BLaER1 treated with 17β-estradiol and CSF1 and Interleukin-3, amounts not matched to agents 10 nM and 100 nM (cell line): Measurements from ENCODE around the gene TOP2B.

Experiments
- H3K27ac ChIP-seq, 11 experiments: shearing (Covaris generic); formaldehyde crosslinking; 2 replicates each; pipeline ENCODE4 v1.8.1; 2022
- H3K27me3 ChIP-seq, 11 experiments: shearing (Covaris generic); formaldehyde crosslinking; 2 replicates each; pipeline ENCODE4 v1.8.1; 2022
- H3K36me3 ChIP-seq, 11 experiments: shearing (Covaris generic); formaldehyde crosslinking; 2 replicates each; pipeline ENCODE4 v1.8.1; 2022
- H3K4me1 ChIP-seq, 10 experiments: shearing (Covaris generic); formaldehyde crosslinking; 2 replicates each; pipeline ENCODE4 v1.8.1; 2022
- H3K4me2 ChIP-seq, 11 experiments: shearing (Covaris generic); formaldehyde crosslinking; 2 replicates each; pipeline ENCODE4 v1.8.1; 2022
- H3K4me3 ChIP-seq, 10 experiments: shearing (Covaris generic); formaldehyde crosslinking; 2 replicates each; pipeline ENCODE4 v1.8.1; 2022
- H3K9ac ChIP-seq, 11 experiments: shearing (Covaris generic); formaldehyde crosslinking; 2 replicates each; pipeline ENCODE4 v1.8.1; 2022
- H3K9me3 ChIP-seq, 11 experiments: shearing (Covaris generic); formaldehyde crosslinking; replicated peaks in 1 of 11; 2 replicates each; pipeline ENCODE4 v1.8.1; 2022
- H4K20me1 ChIP-seq, 11 experiments: shearing (Covaris generic); formaldehyde crosslinking; 2 replicates each; pipeline ENCODE4 v1.8.1; 2022
- Cebpa-rat ChIP-seq, 11 experiments: shearing (Covaris generic); IDR thresholded peaks; 2 replicates each; pipeline ENCODE4 v1.8.1; 2022

The TOP2B gene

GRCh38 chr3:25597535-25598101, 67.1 kb downstream of the TOP2B start:
- no peak for TF ChIP-seq Cebpa-rat (IDR thresholded peaks at IDR 0.05)
- peaks cover 0 to 7% (median 5%) of the 10 kb centered on the region in 10 experiments; a peak in 9 of 20 replicates for H3K4me1 ChIP-seq
- H3K4me2 ChIP-seq, result no peak overlapping the region
- H3K36me3 ChIP-seq, result peaks cover 62 to 77% (median 70%) of the 10 kb centered on the region in 11 experiments
- H3K9me3 ChIP-seq, result no peaks in the 10 kb centered on the region
- no peak overlapping the region for H3K27ac ChIP-seq
- peaks cover 0 to 90% (median 9%) of the 10 kb centered on the region in 11 experiments; a peak in 11 of 22 replicates for H4K20me1 ChIP-seq
- no peak overlapping the region for H3K4me3 ChIP-seq
- H3K27me3 ChIP-seq, result no peaks in the 10 kb centered on the region
- no peak overlapping the region for H3K9ac ChIP-seq

GRCh38 chr3:25594007-25594502, 70.7 kb downstream of the TOP2B start:
- Histone ChIP-seq H3K4me2 (no peak overlapping the region), H3K36me3 (peaks cover 29 to 41% (median 34%) of the 10 kb centered on the region in 11 experiments; a peak in 21 of 22 replicates), H3K9me3 (no peaks in the 10 kb centered on the region), H3K27ac (no peak overlapping the region), H3K9ac (no peak overlapping the region), H4K20me1 (peaks cover 0 to 56% (median 0%) of the 10 kb centered on the region in 11 experiments; a peak in 7 of 22 replicates), H3K4me3 (no peak overlapping the region), H3K4me1 (peaks cover 4 to 28% (median 17%) of the 10 kb centered on the region in 10 experiments; a peak in 18 of 20 replicates), H3K27me3 (no peaks in the 10 kb centered on the region)
- no peak for TF ChIP-seq Cebpa-rat (IDR thresholded peaks at IDR 0.05)

GRCh38 chr3:25593001-25593400, 71.7 kb downstream of the TOP2B start:
- peak overlapping the region in 6 of 11 experiments; percentile 19 to 70 (median 52); a peak in 9 of 22 replicates for H3K27ac ChIP-seq
- peaks cover 12 to 36% (median 25%) of the 10 kb centered on the region in 10 experiments; a peak in 19 of 20 replicates for H3K4me1 ChIP-seq
- no peak overlapping the region for H3K4me3 ChIP-seq
- H3K4me2 ChIP-seq, result no peak overlapping the region
- H3K9ac ChIP-seq, result peak overlapping the region in 2 of 11 experiments; percentile 9 to 48; a peak in 2 of 22 replicates
- H3K27me3 ChIP-seq, result no peaks in the 10 kb centered on the region
- peaks cover 20 to 31% (median 25%) of the 10 kb centered on the region in 11 experiments; a peak in 21 of 22 replicates for H3K36me3 ChIP-seq
- peaks cover 0 to 2% (median 0%) of the 10 kb centered on the region in 11 experiments; a peak in 2 of 22 replicates for H3K9me3 ChIP-seq
- TF ChIP-seq Cebpa-rat (IDR thresholded peaks at IDR 0.05), result no peak
- peaks cover 0 to 45% (median 0%) of the 10 kb centered on the region in 11 experiments; a peak in 4 of 22 replicates for H4K20me1 ChIP-seq

GRCh38 chr3:25592510-25592968, 72.2 kb downstream of the TOP2B start:
- Histone ChIP-seq H3K9ac (peak overlapping the region in 2 of 11 experiments; percentile 9 to 48; a peak in 2 of 22 replicates), H3K4me2 (no peak overlapping the region), H3K27me3 (no peaks in the 10 kb centered on the region), H3K4me3 (no peak overlapping the region), H4K20me1 (peaks cover 0 to 40% (median 0%) of the 10 kb centered on the region in 11 experiments; a peak in 4 of 22 replicates), H3K9me3 (peaks cover 0 to 5% (median 0%) of the 10 kb centered on the region in 11 experiments; a peak in 2 of 22 replicates), H3K36me3 (peaks cover 15 to 26% (median 20%) of the 10 kb centered on the region in 11 experiments; a peak in 20 of 22 replicates), H3K27ac (peak overlapping the region in 6 of 11 experiments; percentile 19 to 70 (median 52); a peak in 11 of 22 replicates), H3K4me1 (peaks cover 12 to 36% (median 25%) of the 10 kb centered on the region in 10 experiments; a peak in 19 of 20 replicates)
- TF ChIP-seq Cebpa-rat (IDR thresholded peaks at IDR 0.05), result no peak

- H3K27me3 ChIP-seq, result no peaks in the 10 kb centered on the region
Observed at GRCh38 chr3:25589783-25590258, 74.9 kb downstream of the TOP2B start.

GRCh38 chr3:25589104-25589782, 75.5 kb downstream of the TOP2B start:
- Histone ChIP-seq H3K4me1 (peaks cover 18 to 53% (median 31%) of the 10 kb centered on the region in 10 experiments), H3K27me3 (no peaks in the 10 kb centered on the region), H3K9me3 (peaks cover 0 to 5% (median 0%) of the 10 kb centered on the region in 11 experiments; a peak in 2 of 22 replicates), H3K4me2 (peak overlapping the region in 9 of 11 experiments; percentile 8 to 38 (median 28); a peak in 13 of 22 replicates), H3K36me3 (no peaks in the 10 kb centered on the region), H4K20me1 (peaks cover 0 to 9% (median 0%) of the 10 kb centered on the region in 11 experiments; a peak in 3 of 22 replicates), H3K4me3 (no peak overlapping the region), H3K9ac (no peak overlapping the region), H3K27ac (peak overlapping the region in 6 of 11 experiments; percentile 2 to 48 (median 24); a peak in 9 of 22 replicates)
- no peak for TF ChIP-seq Cebpa-rat (IDR thresholded peaks at IDR 0.05)

More at GRCh38 chr3:25589783-25590258, 74.9 kb downstream of the TOP2B start:
- H3K9ac ChIP-seq, result no peak overlapping the region
- peaks cover 18 to 47% (median 31%) of the 10 kb centered on the region in 10 experiments for H3K4me1 ChIP-seq
- peak overlapping the region in 4 of 11 experiments; percentile 2 to 19 (median 4); a peak in 3 of 22 replicates for H3K27ac ChIP-seq
- H4K20me1 ChIP-seq, result peaks cover 0 to 14% (median 0%) of the 10 kb centered on the region in 11 experiments; a peak in 3 of 22 replicates
- no peak overlapping the region for H3K4me3 ChIP-seq
- no peaks in the 10 kb centered on the region; a peak in 1 of 22 replicates for H3K36me3 ChIP-seq
- no peak for TF ChIP-seq Cebpa-rat (IDR thresholded peaks at IDR 0.05)
- H3K4me2 ChIP-seq, result peak overlapping the region in 5 of 11 experiments; percentile 10 to 38 (median 28); a peak in 3 of 22 replicates
- peaks cover 0 to 5% (median 0%) of the 10 kb centered on the region in 11 experiments; a peak in 2 of 22 replicates for H3K9me3 ChIP-seq

- peaks cover 17 to 53% (median 31%) of the 10 kb centered on the region in 10 experiments for H3K4me1 ChIP-seq
- no peaks in the 10 kb centered on the region for H3K27me3 ChIP-seq
- peaks cover 0 to 6% (median 0%) of the 10 kb centered on the region in 11 experiments; a peak in 3 of 22 replicates for H4K20me1 ChIP-seq
- H3K36me3 ChIP-seq, result no peaks in the 10 kb centered on the region
- no peak for TF ChIP-seq Cebpa-rat (IDR thresholded peaks at IDR 0.05)
- no peak overlapping the region for H3K9ac ChIP-seq
- H3K4me3 ChIP-seq, result no peak overlapping the region
- peak overlapping the region in 8 of 11 experiments; percentile 12 to 38 (median 30); a peak in 13 of 22 replicates for H3K4me2 ChIP-seq
- peak overlapping the region in 5 of 11 experiments; percentile 2 to 48 (median 28); a peak in 5 of 22 replicates for H3K27ac ChIP-seq
- peaks cover 0 to 5% (median 0%) of the 10 kb centered on the region in 11 experiments; a peak in 2 of 22 replicates for H3K9me3 ChIP-seq
Observed at GRCh38 chr3:25588441-25589103, 76.1 kb downstream of the TOP2B start.

- Histone ChIP-seq H3K27me3 (no peaks in the 10 kb centered on the region), H3K4me2 (no peak overlapping the region; a peak in 1 of 22 replicates), H3K9me3 (peaks cover 0 to 5% (median 0%) of the 10 kb centered on the region in 11 experiments; a peak in 2 of 22 replicates), H3K4me1 (peaks cover 12 to 54% (median 31%) of the 10 kb centered on the region in 10 experiments), H3K9ac (no peak overlapping the region), H4K20me1 (peaks cover 0 to under 1% (median 0%) of the 10 kb centered on the region in 11 experiments; a peak in 1 of 22 replicates), H3K36me3 (no peaks in the 10 kb centered on the region), H3K4me3 (no peak overlapping the region), H3K27ac (no peak overlapping the region)
- TF ChIP-seq Cebpa-rat (IDR thresholded peaks at IDR 0.05), result no peak
Observed at GRCh38 chr3:25587975-25588374, 76.7 kb downstream of the TOP2B start.
